Pulmonary artery endothelial cell (primary cell): Measurements from ENCODE around the gene CNPY4. TPM values are rescaled to one million over a fixed set of nuclear protein-coding genes. Genes with fewer than 3 reads are reported as not detected.
A peak's percentile ranks its signal among the peaks of the same experiment; 100 is the strongest.

Experiments used
- DNase-seq: peaks from one replicate; pipeline ENCODE4 v3.0.0-alpha.2; 2011; ENCODE audit warnings: low read depth, low spot score
- total RNA-seq: library from RNA; depleted of rRNA; stranded (reverse); fragments of >200 nt; gene quantifications from 2 replicates; pipeline ENCODE4 v1.2.3, GENCODE V29; 2014

Gene CNPY4
- total RNA-seq, 1 donor from 2014 or later: 34.7 TPM

GRCh38 chr7:100091411-100092181, 27.8 kb upstream of the CNPY4 start:
- DNase-seq: no peak

- DNase-seq: no peak
Measured at GRCh38 chr7:100093054-100093453, 26.4 kb upstream of the CNPY4 start.

- no peak for DNase-seq
Measured at GRCh38 chr7:100093498-100093897, 25.9 kb upstream of the CNPY4 start.

GRCh38 chr7:100093925-100094486, 25.4 kb upstream of the CNPY4 start:
- no peak for DNase-seq

- no peak for DNase-seq
Measured at GRCh38 chr7:100095289-100095688, 24.1 kb upstream of the CNPY4 start.

- DNase-seq: no peak
Measured at GRCh38 chr7:100095704-100096103, 23.7 kb upstream of the CNPY4 start.

- no peak for DNase-seq
Measured at GRCh38 chr7:100098913-100099312, 20.5 kb upstream of the CNPY4 start.

GRCh38 chr7:100099452-100099851, 20.0 kb upstream of the CNPY4 start:
- no peak for DNase-seq

GRCh38 chr7:100100420-100101015, 18.9 kb upstream of the CNPY4 start:
- DNase-seq: peak; percentile 95

- DNase-seq: peak; percentile 96
Measured at GRCh38 chr7:100101016-100101862, 18.2 kb upstream of the CNPY4 start, which contains the start of the genes AP4M1 and MCM7. Gene AP4M1, plus strand, starts transcription at chr7:100101643. Its CDS starts 72 bp downstream, at chr7:100101715. Gene MCM7, minus strand, starts transcription at chr7:100101397. Its CDS starts 103 bp downstream, at chr7:100101294.

- no peak for DNase-seq
Measured at GRCh38 chr7:100102950-100103840, 16.2 kb upstream of the CNPY4 start.

GRCh38 chr7:100105534-100105933, 13.9 kb upstream of the CNPY4 start:
- DNase-seq: no peak

GRCh38 chr7:100106633-100107032, 12.8 kb upstream of the CNPY4 start:
- DNase-seq: no peak

GRCh38 chr7:100107125-100107737, 12.2 kb upstream of the CNPY4 start:
- DNase-seq: no peak

- DNase-seq: no peak
Measured at GRCh38 chr7:100107890-100108289, 11.5 kb upstream of the CNPY4 start.

- DNase-seq: no peak
Measured at GRCh38 chr7:100109521-100110163, 9.8 kb upstream of the CNPY4 start.

GRCh38 chr7:100111156-100111555, 8.3 kb upstream of the CNPY4 start:
- DNase-seq: no peak

GRCh38 chr7:100111914-100112313, 7.5 kb upstream of the CNPY4 start:
- DNase-seq: no peak

- DNase-seq: no peak
Measured at GRCh38 chr7:100115026-100115425, 4.4 kb upstream of the CNPY4 start.
